Cerebellar nuclear complex (tissue), 1 donor: ENCODE data around the gene VRK1.
A peak's percentile ranks its signal among the peaks of the same experiment; 100 is the strongest.
"Not testable (repeated sequence)": the region's sequence is repeated elsewhere in the genome, so short reads cannot be mapped to it uniquely, and the experiment has no call there.

Source experiments
- DNase-seq, 2 experiments: peaks; one replicate each; lab custom pipeline; 2025; lab: John Stamatoyannopoulos, UW

VRK1 gene, protein sequence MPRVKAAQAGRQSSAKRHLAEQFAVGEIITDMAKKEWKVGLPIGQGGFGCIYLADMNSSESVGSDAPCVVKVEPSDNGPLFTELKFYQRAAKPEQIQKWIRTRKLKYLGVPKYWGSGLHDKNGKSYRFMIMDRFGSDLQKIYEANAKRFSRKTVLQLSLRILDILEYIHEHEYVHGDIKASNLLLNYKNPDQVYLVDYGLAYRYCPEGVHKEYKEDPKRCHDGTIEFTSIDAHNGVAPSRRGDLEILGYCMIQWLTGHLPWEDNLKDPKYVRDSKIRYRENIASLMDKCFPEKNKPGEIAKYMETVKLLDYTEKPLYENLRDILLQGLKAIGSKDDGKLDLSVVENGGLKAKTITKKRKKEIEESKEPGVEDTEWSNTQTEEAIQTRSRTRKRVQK

DNA sequence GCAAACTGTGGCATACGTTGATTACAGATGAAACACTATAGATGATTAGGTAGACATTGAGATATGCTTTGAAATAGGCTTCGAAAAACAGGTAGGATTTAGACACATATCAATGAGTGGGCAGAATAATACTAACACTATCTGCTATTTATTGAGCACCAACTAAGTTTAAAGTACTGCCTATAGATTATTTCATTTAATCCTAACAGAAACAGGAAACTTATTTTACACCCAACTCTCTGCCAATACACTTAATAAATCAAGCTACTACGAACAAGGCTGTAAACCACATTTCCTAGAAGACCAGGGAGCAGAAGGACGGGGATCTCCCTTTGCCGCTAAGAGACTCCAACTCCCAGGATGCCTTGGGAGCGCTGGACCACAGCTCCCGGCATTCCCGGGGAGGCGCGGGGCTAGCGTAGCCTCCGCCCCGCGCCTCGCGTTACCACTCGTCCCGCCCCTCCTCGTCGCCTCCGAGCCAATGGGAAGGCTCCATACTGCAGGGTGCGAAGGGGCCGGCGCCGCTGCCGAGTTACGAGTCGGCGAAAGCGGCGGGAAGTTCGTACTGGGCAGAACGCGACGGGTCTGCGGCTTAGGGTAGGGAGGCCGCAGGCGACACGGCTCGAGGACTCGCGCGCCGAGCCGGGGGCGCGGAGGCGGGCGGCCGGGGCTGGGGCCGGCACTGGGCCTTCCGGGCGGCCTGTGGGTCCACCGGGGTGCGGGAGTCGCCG is at the start of gene VRK1:
Gene VRK1, plus strand, starts transcription at position 532 of the 731 bp plus-strand sequence. CDS start 36,090 bp downstream, outside the sequence.
- peak; percentile 69 to 95 for DNase-seq

DNA sequence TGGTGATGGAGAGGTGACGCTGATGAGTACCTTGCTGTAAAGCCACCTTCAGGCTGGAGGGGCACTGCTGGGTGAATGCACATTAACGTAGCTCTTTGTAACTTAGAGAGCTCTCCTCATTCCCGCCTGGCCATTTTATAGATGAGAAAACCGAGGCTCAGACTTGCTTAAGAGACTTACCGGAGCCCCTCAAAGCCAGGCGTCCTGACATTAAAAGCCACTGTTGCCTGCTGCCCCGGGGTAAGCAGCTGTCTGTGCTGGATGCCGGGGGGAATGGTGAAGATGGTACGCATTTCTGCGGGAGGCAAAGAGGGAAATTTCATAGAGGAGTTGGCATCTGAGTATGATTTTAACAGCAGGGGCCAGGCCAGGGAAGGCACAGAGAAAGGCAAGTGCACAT is 49.6 kb upstream of the VRK1 start:
- DNase-seq, result no peak

DNA sequence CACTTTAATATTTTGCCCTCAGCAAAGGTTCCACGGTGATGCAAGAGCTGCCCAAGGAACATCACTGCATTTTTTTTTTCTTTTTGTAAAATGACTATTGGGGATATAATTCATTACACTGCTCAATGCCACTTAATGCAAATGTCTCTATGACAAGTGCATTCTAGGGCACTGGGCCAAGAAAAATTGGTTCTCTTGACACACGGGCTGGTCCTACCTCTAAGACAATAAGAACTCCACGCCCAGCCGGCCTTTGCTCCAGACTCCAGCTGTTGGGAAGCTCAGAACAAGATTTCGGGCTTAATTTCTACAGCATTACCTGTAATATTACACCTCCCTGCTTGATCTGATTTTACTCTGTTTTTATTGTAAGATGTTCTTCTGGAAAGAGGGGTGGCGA is 48.8 kb upstream of the VRK1 start:
- DNase-seq, result no peak

DNA sequence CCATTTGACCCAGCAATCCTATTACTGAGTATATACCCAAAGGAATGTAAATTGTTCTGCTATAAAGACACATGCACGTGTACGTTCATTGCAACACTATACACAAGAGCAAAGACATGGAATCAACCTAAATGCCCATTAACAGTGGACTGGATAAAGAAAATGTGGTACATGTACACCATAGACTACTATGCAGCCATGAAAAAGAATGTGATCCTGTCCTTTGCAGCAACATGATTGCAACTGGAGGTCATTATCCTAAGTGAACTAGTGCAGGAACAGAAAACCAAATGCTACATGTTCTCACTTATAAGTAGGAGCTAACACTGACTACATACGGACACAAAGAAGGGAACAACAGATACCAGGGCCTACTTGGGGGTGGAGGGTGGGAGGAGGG is 45.7 kb upstream of the VRK1 start:
- DNase-seq, result no peak

DNA sequence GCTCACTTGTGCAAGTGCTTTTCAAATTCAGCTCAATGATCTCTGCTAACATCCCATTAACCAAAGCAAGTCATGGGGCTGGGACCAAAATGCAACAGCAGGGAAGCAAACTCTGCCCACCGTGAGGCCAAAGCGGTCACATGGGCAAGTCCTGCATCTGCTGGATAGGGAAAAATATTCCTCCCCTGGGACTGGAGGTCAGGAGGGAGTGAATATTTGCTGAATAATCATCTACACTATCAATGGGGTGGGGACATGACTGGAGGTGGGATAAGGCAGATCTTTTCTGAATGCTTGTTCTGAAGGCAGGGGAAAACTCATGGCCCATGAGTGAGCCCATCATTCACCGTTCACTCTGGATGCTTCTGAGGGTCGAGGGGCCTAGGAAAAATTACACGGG is 45.1 kb upstream of the VRK1 start:
- DNase-seq, result no peak

DNA sequence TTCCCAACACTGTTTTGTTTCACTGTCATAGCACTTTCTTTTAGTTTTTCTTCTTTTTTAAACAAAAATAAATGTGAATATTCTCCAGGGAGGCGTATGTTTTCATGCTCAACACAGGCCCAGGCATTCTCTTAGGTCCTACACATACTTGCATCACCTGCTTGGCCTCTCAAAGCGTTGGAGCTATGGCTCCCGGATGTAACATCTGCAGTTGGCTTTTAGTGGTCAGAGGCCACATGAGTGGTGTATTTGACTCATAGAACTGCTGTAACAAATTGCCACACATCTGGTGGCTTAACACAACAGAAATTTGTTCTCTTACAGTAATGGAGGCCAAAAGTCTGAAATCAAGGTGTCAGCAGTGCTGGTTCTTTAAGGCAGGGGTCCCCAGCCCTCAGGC is 44.6 kb upstream of the VRK1 start:
- DNase-seq, result no peak

DNA sequence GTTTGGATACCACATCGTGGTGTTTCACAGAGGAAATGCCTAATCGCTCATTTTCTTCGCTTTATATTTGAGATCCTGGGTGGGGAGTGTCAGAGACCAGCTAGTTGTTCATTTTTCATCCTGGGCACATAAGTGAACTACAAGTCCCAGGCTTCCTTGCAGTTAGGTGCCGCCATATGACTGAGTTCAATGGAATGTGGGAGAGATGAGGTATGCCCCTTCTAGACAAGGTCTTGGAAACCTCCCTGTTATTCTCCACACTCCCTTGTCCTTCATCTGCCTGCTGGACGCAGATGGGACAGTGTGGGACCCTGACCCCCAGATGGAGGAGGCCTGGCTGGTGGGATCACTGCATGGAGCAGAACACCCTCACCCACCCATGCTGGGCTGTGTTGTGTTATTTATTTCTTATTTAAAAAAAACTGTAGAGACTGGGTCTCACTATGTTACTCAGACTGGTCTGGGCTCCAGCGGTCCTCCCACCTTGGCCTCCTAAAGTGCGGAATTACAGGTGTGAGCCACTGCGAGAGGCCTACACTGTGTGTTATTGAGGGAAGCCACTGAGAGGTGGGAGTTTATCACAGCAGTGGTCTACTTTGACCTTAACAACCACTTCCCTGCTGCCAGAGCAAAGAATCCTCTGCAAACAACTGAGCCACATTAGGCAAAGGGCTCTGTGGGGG is 42.9 kb upstream of the VRK1 start:
- DNase-seq, result no peak

DNA sequence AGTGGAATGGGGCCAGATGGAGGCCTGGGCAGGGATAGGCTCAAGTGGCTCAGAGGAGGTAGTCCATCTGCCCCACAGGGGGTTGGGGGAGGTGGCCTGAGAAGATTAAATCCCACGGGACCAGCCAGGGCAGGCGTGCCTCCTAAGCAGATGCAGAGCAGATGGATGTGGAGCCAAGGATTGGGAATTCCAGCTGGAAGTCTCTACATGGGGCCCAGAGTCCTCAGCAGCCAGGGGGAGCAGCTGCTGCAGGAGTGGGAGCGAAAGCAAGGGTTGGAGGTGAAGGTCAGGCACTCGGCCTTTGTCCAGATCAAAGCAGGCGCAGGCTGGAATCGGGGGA is 42.4 kb upstream of the VRK1 start:
- DNase-seq, result no peak

DNA sequence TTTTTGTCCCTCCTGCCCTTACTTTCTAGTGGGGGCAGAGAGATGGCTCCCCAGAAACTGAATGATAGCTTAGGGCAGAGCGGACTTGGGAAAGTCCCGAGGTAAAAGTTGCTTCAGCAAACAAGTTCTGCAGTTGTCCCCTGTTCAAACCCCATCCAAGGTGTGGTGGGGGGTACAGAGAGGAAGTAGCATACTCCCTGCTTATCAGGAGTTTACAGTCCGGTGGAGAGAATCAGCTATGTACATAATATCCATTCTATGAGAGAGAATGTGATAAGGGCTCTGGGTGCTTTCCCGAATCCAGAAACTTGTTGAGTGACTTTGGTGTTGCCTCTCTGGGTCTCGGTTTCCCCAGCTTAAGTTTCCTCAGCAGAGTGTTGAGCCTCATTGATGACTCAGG is 40.4 kb upstream of the VRK1 start:
- DNase-seq, result no peak

DNA sequence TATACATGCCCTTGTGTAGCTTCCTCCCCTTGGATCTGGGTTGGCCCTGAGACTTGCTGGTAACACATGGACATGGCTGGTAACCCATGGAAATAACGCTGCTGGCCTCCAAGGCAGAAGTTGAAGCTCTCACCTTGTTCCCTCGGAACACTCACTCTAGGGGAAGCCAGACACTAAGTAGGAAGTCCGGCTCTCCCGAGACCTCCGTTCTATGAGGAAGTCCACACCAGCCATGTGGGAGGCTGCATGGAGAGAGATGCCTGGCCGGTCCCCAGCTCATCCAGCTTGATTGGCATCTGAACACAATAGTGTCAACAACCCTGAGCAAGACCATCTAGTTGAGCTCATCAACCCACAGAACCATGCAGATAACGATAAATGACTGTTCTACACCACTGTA is 39.7 kb upstream of the VRK1 start:
- DNase-seq, result no peak

DNA sequence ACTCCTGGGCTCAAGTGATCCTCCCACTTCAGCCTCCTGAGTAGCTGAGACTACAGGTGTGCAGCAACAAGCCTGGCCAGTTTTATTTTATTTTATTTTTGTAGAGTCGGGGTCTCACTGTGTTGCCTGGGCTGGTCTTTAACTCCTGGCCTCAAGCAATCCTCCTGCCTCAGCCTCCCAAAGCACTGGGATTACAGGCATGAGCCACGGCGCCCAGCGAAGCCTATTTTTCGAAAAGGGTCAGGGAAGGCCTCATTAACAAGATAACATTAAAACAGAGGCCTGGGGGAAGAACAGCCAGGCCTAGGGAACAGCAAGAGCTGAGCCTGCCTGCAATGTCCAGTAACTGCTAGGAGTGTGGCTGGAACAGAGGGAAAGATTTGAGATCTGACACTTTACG is 36.1 kb upstream of the VRK1 start:
- no peak for DNase-seq

DNA sequence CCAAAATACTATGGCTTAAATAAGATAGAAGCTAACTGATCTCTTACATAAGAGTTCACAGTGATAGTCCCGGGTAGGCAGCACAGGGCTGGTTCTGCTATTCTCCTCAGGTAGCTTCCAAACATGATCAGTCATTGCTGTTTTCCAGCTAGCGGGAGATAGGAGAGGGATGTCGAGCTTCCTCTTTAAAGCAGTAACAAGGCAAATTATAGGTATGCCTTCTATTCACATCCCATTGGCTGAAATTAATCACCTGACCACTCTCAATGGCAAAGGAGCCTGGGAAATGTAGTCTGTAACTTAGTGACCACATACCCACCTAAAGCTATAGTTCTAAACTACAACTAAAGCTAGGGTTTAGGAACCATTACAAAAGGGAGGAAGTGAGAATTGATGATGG is 34.5 kb upstream of the VRK1 start:
- DNase-seq, result peak in 1 of 2 experiments; percentile 18

DNA sequence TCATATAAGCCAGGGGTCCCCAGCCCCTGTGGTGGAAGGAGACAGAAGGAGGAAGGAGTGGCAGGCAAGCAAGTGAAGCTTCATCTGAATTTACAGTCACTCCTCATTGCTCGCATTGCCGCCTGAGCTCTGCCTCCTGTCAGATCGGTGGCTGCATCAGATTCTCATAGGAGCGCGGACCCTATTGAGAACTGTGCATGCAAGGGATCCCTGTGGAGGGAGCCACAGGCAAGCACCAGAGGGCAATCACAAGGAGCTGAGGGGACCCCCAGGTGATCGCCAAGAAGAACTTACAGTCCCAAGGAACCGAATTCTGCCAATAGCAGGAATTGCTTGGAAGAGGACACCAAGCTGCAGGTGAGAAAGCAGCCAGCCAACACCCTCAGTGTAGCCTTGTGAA is 33.2 kb upstream of the VRK1 start:
- no peak for DNase-seq

DNA sequence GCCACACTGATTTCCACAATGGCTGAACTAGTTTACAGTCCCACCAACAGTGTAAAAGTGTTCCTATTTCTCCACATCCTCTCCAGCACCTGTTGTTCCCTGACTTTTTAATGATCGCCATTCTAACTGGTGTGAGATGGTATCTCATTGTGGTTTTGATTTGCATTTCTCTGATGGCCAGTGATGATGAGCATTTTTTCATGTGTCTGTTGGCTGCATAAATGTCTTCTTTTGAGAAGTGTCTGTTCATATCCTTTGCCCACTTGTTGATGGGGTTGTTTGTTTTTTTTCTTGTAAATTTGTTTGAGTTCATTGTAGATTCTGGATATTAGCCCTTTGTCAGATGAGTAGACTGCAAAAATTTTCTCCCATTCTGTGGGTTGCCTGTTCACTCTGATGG is 32.0 kb upstream of the VRK1 start:
- DNase-seq, result not testable (repeated sequence)

DNA sequence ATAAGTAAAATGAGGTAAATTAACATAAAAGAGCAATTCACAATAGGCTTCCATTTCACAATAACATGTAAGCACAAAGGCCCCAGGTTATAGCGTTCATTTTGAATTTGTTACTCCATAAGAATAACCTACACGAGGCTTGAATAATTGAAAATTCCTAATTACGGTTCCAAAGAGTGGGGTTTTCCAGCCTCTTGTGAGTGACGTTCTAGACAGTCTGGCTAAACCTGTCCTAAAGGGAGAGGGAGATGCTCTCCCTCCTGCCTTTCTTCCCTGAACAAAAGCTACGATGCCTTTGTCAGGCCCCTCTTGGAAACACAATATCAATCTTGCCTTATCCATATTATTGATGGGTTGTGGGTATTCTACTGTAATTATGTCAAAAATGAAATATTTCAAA is 24.3 kb upstream of the VRK1 start:
- DNase-seq, result no peak

DNA sequence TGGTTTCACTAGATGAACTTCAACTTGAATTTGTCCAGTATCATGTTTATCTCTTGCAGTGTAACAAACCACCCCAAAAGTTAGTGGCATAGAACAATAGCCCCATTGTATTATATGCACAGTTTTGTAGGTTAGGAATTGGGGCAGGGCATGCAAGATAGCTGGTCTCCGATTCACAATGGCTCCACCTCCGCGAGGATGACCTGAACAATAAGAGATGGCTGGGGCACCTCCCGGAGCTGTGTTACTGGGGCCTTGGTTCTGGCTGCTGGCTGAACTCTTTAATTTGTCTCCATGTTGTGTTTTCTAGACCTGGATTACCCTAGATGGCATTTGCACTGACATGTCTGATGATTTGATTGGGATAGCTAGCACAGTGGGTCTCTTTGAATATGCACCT is 20.4 kb upstream of the VRK1 start:
- no peak for DNase-seq

DNA sequence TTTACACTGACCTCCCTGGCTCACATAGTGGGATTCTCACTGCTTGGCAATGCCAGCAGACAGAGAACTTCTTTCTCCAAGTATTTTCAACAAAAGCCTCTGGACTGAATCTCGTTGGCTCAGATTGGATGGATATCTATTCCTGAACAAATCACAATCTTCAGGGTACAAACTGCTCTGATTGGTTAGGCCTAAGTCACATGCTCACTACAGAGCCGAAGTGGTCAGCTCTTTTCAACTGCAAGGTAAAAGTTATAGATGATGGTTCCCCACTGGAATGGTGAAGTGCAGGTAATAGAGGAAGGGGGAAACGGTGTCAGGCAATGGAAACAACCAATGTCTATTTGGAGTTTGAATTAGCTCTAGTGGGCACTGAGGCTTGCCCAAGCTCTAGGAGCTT is 16.7 kb upstream of the VRK1 start:
- no peak for DNase-seq

DNA sequence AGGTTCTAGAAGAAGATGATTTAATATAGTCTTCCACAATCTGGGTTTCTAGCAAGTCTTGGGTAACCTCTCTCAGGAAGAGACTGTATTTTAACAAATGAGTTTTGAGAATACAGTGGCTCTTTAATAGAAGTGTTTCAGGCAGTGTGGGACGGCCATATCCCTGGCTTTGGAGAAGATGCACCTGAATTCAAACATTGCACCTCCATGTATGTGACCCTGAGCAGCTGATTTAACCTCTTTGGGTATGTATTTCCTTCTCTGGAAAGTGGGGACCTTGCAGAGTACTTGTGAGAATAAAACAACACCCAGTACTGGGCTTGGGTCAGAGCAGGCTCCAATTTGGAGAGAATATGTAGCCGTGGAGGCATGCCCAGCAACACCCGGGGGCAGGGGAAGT is 15.8 kb upstream of the VRK1 start:
- no peak for DNase-seq

DNA sequence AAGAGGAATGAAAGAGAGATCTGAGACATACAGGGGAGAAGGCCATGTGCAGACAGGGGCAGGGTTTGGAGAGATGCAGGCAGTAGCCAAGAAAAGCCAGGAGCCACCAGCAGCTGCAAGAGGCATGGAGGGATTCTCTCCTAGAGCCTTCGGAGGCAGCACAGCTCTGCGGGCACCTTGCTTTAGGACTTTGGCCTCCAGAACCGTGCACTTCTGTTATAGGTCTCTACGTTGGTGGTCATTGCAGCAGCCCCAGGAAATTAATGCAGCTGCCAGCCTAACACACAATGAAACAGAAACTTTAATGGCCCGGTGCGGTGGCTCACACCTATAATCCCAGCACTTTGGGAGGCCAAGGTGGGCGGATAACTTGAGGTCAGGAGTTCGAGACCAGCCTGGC is 14.7 kb upstream of the VRK1 start:
- no peak for DNase-seq

DNA sequence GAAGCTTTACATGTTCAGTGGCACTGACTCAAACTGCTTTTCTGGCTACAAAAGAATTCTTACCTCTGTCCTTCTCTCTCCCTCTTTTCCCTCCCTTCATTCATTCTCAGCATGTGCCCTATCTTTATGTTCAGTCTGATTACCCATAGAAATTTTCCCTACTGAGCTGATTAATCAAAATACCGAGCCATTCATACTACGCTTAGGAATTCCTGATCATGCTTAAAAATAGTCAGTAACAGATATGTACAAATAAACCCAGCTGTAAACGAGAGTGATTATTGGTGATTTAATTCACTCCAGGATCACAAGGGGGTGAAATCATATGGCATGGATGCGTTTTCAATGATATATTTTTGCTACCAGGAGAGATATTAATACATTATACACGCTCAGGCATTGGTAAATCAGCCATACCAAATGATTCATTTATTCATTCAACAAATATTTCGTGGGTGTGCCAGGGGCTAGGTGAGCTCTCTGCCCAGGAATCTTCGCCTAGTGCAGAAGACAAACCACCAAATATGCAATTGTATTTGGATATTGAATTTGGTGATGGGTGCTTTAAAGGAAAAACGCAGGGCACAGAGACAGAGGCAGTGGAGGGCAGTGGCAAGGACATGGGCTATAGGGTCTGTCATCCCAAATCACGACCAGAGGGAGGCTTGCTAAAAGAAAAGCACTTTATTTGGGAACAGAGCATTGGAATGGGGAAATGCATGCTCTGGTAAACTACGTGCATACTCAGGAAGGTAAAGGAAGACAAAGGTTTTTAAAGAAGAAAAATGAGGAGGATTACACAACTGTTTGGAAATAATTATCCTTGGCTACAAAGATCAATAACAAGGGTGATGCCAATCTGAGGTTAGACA is 13.9 kb upstream of the VRK1 start:
- DNase-seq, result no peak

DNA sequence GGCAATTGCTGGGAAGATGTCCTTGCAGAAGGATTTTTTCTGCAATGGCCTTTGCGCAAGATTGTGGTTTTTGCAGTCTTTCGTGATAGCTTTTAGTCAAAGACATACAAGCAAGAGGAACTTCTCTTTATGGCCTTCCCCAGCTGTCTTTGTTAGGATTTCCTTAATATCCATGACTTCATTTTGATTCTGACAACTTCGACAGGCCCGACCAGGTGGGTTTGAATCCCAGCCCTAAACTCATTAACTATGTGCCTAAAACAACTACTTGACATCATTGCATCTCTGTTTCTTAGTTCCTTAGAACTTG is 13.3 kb upstream of the VRK1 start:
- DNase-seq, result no peak

DNA sequence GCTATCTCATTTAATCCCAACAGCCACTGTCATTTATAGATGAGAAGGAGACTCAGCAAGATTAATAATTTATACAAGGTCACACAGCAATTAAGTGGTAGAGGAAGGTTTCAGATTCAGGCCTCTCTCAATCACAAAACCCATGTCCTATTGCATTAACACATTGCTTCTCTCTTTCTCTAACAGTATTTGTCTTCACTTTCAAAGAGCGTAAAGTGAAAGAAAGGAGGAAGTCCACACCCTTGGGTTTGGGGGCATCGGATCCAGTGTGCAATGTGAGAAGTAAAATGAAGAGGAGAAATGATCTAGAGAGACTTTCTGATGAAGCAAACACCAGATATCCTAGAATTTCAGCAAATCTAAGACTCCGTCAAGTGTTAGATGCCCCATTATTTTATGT is 7.0 kb upstream of the VRK1 start:
- no peak for DNase-seq
